NCI-H1105 treated with DMSO at 0.1 percent for 48 hours (cell line): ENCODE data around the gene COPB2.

Experiments used
- DNase-seq: peaks from one replicate; lab custom pipeline; 2025; lab: John Stamatoyannopoulos, UW

COPB2 gene

DNA sequence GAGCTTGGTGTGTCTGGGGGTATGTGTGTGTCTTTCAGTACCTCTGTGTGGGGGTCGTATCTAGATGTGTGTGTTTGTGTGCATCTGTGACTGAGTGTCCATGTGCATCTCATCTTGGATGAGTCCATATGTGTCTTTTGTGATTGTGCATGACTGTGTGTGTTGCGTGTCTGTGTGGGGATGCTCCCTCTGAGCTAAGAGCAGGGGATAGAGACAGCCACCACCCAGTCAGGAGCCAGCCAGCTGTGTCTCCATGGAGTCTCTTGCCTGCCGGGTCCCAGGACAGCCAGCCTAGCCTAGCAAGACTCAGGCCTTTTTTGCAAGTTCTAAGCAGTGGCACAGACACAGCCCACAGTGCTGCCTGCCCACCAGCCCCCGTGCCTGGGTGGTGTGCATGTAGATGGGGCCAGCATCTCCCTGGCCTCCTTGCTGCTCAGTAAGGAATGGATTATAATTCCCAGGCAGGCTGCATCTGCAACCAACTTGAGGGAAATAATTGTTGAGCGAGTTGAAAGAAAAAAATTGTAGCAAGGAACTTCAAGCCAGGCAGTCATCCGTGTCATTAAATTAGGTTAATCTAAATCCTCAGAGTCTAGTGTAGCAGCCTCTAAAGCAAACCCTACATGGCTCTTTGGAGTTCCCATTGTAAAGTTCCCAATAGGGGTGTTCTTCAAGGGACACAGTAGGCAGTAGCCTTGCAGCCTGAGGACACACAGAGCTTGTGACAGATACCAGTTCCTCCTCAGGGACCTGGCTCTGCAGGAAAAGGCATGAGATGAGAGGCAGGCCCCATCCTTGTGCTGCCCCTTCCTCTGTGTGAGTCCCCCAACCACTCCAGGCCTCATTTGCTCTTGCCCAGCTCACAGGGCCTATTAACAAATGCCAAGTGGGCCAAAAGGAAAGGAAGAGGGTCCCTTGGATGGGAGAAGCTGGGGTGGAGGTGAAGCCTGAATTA is 81.6 kb downstream of the COPB2 start:
- no peak for DNase-seq
